Activated T-cell treated with anti-CD3 and anti-CD28 coated beads, Interleukin-2, amount 50 U/mL, for 4 hours (primary cell): Measurements from ENCODE around the gene RAB7B. TPM values are rescaled to one million over a fixed set of nuclear protein-coding genes. Genes with fewer than 3 reads are reported as not detected.

Experiments
- ATAC-seq, 2 donors: fragments of 200-7000 bp; cut with Tn5 transposase; one replicate each; pipeline ENCODE4 v1.10.0; 2021
- DNase-seq: peaks from one replicate; pipeline ENCODE4 v3.0.0-alpha.2; 2020
- H3K27me3 Mint-ChIP-seq: one replicate; pipeline ENCODE4 v1.8.0; 2021; ENCODE audit warnings: low read depth, mixed read lengths
- H3K36me3 Mint-ChIP-seq: one replicate; pipeline ENCODE4 v1.8.0; 2022; ENCODE audit warnings: mixed read lengths; ENCODE audit not compliant: insufficient read depth
- H3K4me1 Mint-ChIP-seq: one replicate; pipeline ENCODE4 v1.8.0; 2021; ENCODE audit warnings: low read depth, mixed read lengths
- H3K4me3 Mint-ChIP-seq: one replicate; pipeline ENCODE4 v1.8.0; 2021; ENCODE audit warnings: mild to moderate bottlenecking, moderate library complexity, mixed read lengths
- H3K9me3 Mint-ChIP-seq: one replicate; pipeline ENCODE4 v1.8.0; 2021; ENCODE audit warnings: mixed read lengths
- total RNA-seq, 3 donors: library from RNA; stranded (reverse); gene quantifications; one replicate each; pipeline ENCODE4 v1.2.1, GENCODE V29; 2021

The RAB7B gene
- total RNA-seq, 3 donors from 2014 or later = 0.05 to 0.24 TPM; not detected in 1

GRCh38 chr1:205977402-205978014 is 25.7 kb downstream of the RAB7B start:
- Mint-ChIP-seq H3K9me3 (peaks cover 6% of the 10 kb centered on the region), H3K36me3 (no peaks in the 10 kb centered on the region), H3K27me3 (peaks cover 2% of the 10 kb centered on the region), H3K4me3 (no peak overlapping the region), H3K4me1 (no peaks in the 10 kb centered on the region)
- DNase-seq (peak; percentile 73), ATAC-seq (peak; percentile 73 to 76)

GRCh38 chr1:205976708-205977401 is 26.3 kb downstream of the RAB7B start:
- DNase-seq = no peak
- Mint-ChIP-seq H3K4me3 (no peak overlapping the region), H3K36me3 (no peaks in the 10 kb centered on the region), H3K9me3 (peaks cover 1% of the 10 kb centered on the region), H3K27me3 (peaks cover 2% of the 10 kb centered on the region), H3K4me1 (no peaks in the 10 kb centered on the region)
- no peak for ATAC-seq

GRCh38 chr1:205976036-205976435 is 27.2 kb downstream of the RAB7B start:
- ATAC-seq = no peak
- no peak for DNase-seq
- no peaks in the 10 kb centered on the region for H3K9me3 Mint-ChIP-seq
- H3K27me3 Mint-ChIP-seq = peaks cover 2% of the 10 kb centered on the region
- no peaks in the 10 kb centered on the region for H3K36me3 Mint-ChIP-seq
- H3K4me3 Mint-ChIP-seq = no peak overlapping the region
- H3K4me1 Mint-ChIP-seq = no peaks in the 10 kb centered on the region

DNA sequence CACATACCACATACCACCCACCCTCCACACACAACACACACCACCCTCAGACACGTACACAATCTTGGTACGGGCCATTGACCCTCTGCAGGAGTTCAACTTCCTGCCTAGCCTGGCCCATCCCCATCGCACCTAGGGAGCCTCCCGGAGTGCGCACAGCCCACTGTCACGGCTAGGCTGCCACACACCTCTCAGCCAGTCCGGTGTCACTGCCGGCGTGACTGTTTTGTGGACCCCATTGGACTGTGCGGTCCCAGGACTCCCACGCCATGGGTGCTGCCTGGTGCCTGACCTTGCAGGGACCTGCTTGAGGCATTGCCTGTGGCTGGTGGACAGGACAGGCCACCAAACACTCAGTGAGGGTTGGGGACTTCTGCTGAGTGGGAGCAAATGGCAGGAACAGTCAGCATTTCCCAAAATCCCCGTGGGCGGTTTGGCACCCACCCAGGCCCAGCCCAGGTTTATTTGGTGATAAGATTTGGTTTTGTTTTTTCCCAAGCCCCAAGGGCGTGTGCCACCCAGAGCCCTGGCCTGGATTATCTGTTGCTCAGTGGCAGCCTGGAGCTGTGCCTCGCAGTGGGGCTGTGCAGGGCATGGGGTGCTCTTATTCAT is 27.7 kb downstream of the RAB7B start:
- ATAC-seq = no peak
- no peak for DNase-seq
- Mint-ChIP-seq H3K27me3 (peaks cover 2% of the 10 kb centered on the region), H3K9me3 (no peaks in the 10 kb centered on the region), H3K4me3 (no peak overlapping the region), H3K4me1 (no peaks in the 10 kb centered on the region), H3K36me3 (no peaks in the 10 kb centered on the region)

DNA sequence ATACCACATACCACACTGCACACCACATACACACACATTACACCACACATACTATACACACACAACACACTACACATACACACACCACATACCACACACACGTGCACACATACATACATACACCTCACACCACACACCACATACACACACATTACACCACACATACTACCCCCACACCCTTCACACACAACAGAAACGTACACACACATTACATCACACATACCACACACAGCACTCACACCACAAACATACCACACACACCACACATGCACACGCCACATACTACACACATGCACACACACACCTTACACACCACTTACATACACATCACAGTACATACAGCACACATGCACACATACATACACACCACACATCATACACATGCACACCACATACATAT is 28.5 kb downstream of the RAB7B start:
- no peak for DNase-seq
- Mint-ChIP-seq H3K27me3 (peaks cover 2% of the 10 kb centered on the region), H3K4me1 (no peaks in the 10 kb centered on the region), H3K36me3 (no peaks in the 10 kb centered on the region), H3K4me3 (no peak overlapping the region), H3K9me3 (no peaks in the 10 kb centered on the region)
- ATAC-seq = no peak

GRCh38 chr1:205973377-205974232 is 29.6 kb downstream of the RAB7B start:
- Mint-ChIP-seq H3K4me1 (no peaks in the 10 kb centered on the region), H3K9me3 (no peaks in the 10 kb centered on the region), H3K36me3 (no peaks in the 10 kb centered on the region), H3K4me3 (no peak overlapping the region), H3K27me3 (peaks cover 2% of the 10 kb centered on the region)
- DNase-seq (no peak), ATAC-seq (no peak)

DNA sequence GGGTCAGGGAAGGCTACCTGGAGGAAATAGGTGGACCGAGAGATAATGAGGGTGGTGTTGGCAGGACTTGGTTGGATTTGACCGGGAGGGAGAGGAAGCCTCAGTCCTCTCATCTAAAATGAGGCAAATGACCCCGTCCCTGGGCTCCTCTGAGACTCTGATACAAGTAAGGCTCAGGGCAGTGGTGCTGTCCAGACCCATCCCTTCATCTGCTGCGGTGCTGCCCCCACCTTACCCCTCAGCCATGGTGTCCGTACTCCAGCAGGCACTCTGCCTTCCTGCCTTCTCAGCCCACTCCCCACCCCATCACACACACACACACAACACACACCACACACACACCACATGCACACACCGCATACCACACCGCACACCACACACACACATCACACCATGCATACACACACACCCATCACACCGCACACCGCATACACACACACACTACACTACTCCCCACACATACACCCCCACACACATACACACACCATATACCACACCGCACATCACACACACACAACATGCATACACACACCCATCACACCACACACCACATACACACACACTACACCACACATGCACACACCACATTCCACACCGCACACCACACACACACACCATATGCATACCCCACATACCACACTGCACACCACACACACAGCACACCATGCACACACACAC is 30.6 kb downstream of the RAB7B start:
- no peaks in the 10 kb centered on the region for H3K36me3 Mint-ChIP-seq
- no peak overlapping the region for H3K4me3 Mint-ChIP-seq
- no peaks in the 10 kb centered on the region for H3K4me1 Mint-ChIP-seq
- DNase-seq (no peak), ATAC-seq (no peak)
- peaks cover 2% of the 10 kb centered on the region for H3K27me3 Mint-ChIP-seq
- H3K9me3 Mint-ChIP-seq = no peaks in the 10 kb centered on the region

GRCh38 chr1:205972081-205972480 is 31.1 kb downstream of the RAB7B start:
- ATAC-seq = no peak

GRCh38 chr1:205971082-205971481 is 32.1 kb downstream of the RAB7B start:
- H3K36me3 Mint-ChIP-seq = no peaks in the 10 kb centered on the region
- no peak overlapping the region for H3K4me3 Mint-ChIP-seq
- no peaks in the 10 kb centered on the region for H3K9me3 Mint-ChIP-seq
- no peaks in the 10 kb centered on the region for H3K4me1 Mint-ChIP-seq
- ATAC-seq (no peak), DNase-seq (no peak)
- no peaks in the 10 kb centered on the region for H3K27me3 Mint-ChIP-seq

More at GRCh38 chr1:205972081-205972480, 31.1 kb downstream of the RAB7B start:
- H3K36me3 Mint-ChIP-seq = no peaks in the 10 kb centered on the region
- no peaks in the 10 kb centered on the region for H3K27me3 Mint-ChIP-seq
- H3K9me3 Mint-ChIP-seq = no peaks in the 10 kb centered on the region
- no peak overlapping the region for H3K4me3 Mint-ChIP-seq
- DNase-seq = no peak
- H3K4me1 Mint-ChIP-seq = no peaks in the 10 kb centered on the region

DNA sequence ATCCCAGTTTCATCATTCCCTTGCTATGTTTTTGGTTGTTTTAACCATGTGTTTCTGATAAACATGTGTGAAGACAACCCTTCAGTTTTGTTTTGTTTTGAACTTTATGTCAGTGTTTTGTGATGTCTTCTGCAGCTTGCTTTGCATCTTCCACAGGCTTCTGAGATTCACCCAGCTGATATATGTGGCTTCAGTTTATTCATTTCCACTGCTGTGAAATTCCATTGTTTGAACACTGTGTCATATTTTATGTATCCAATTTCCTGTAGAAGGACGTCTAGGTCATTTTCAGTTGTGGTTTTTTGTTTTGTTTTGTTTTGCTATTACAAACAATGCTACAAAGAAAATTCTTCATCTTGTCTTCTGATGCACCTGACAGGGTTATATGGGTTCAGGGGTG is 32.7 kb downstream of the RAB7B start:
- ATAC-seq (no peak), DNase-seq (no peak)
- Mint-ChIP-seq H3K9me3 (no peaks in the 10 kb centered on the region), H3K4me3 (no peak overlapping the region), H3K27me3 (peaks cover 2% of the 10 kb centered on the region), H3K36me3 (no peaks in the 10 kb centered on the region), H3K4me1 (no peaks in the 10 kb centered on the region)

DNA sequence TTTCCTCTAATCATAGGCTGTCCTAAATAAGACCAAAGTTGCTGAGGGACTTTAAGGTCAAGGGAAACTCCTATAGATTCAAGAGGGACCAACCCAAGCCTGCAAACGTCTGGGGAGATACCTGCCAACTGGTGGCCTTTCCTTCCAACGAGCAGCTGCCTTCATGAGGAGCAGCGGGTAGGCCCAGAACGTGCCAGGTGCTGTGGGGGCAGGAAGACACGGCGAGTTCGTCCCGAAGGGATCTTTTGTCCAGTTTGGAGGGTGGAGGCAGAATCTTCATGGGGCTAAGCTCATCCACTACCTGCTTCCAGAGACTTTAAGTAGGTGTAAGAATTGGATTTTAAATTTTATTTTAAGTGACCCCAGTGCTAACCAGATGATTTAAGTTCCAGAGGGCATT is 34.0 kb downstream of the RAB7B start:
- H3K9me3 Mint-ChIP-seq = no peaks in the 10 kb centered on the region
- ATAC-seq (no peak), DNase-seq (no peak)
- H3K4me3 Mint-ChIP-seq = no peak overlapping the region
- no peaks in the 10 kb centered on the region for H3K36me3 Mint-ChIP-seq
- no peaks in the 10 kb centered on the region for H3K4me1 Mint-ChIP-seq
- peaks cover 2% of the 10 kb centered on the region for H3K27me3 Mint-ChIP-seq

DNA sequence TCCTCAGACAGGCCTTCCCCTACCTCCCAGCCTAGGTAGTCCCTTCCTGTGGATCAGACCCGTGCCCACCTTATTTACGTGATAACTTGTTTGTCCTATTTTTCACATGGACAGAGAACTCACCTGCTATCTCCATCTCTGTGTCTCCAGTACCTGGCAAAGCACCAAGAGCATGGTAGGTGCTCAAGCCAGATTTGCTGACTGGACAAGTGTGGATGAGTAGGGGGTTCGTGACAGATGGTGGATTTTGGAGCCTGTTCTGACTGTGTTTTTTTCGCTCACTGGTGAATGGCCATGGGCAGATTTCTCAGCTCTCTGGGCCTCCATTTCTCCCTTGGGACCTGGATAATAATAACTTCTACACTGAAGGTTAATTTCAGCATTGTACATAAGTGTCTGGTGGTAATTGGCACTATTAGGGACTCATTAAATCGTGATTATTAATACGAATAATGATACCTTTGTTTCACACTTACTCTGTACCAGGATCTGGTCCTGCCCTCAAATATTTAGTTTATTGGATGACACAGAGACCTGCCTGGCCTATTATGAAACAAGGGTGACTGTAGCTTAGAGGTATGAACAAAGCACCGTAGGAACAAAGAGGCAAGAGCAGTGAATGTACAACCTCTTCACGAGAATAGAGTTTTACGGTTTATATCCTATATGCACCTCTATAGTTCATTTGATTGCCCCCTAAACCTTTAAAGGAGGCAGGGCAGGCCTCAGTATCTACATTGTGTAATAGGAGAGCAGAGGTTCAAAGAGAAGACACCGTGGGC is 35.5 kb downstream of the RAB7B start:
- ATAC-seq (no peak), DNase-seq (no peak)
- no peaks in the 10 kb centered on the region for H3K4me1 Mint-ChIP-seq
- H3K27me3 Mint-ChIP-seq = peaks cover 2% of the 10 kb centered on the region
- no peak overlapping the region for H3K4me3 Mint-ChIP-seq
- H3K36me3 Mint-ChIP-seq = no peaks in the 10 kb centered on the region
- no peaks in the 10 kb centered on the region for H3K9me3 Mint-ChIP-seq

- H3K27me3 Mint-ChIP-seq = peaks cover 2% of the 10 kb centered on the region
- no peaks in the 10 kb centered on the region for H3K9me3 Mint-ChIP-seq
- no peaks in the 10 kb centered on the region for H3K4me1 Mint-ChIP-seq
- no peak for DNase-seq
- no peak overlapping the region for H3K4me3 Mint-ChIP-seq
- H3K36me3 Mint-ChIP-seq = no peaks in the 10 kb centered on the region
- no peak for ATAC-seq
Observed at GRCh38 chr1:205965036-205965884, 37.9 kb downstream of the RAB7B start.
